ENCODE measurements around the gene NDOR1.

NDOR1 gene

GRCh38 chr9:137194388-137194787 is 11.1 kb upstream of the NDOR1 start:
- intact Hi-C loops (cut with DNase I): no loop called here
- peak; percentile 82 to 99 (median 93) for DNase-seq

- DNase-seq: peak in 1 of 10 donors; percentile 83
Observed at GRCh38 chr9:137194909-137195308, 10.6 kb upstream of the NDOR1 start.

GRCh38 chr9:137195525-137196220 is 9.8 kb upstream of the NDOR1 start:
- peak in 1 of 10 donors; percentile 86 for DNase-seq
- intact Hi-C loops (cut with DNase I): no loop called here

More at GRCh38 chr9:137194909-137195308, 10.6 kb upstream of the NDOR1 start:
- intact Hi-C loops (cut with DNase I): no loop called here

- intact Hi-C loops (cut with DNase I): no loop called here
- DNase-seq: peak in 1 of 10 donors; percentile 83
Observed at GRCh38 chr9:137198051-137198901, 7.2 kb upstream of the NDOR1 start.

- peak in 1 of 10 donors; percentile 84 for DNase-seq
Observed at GRCh38 chr9:137198902-137199283, 6.6 kb upstream of the NDOR1 start.

GRCh38 chr9:137199411-137200121 is 5.9 kb upstream of the NDOR1 start:
- DNase-seq: peak in 1 of 10 donors; percentile 81
- intact Hi-C loops (cut with DNase I): no loop called here

More at GRCh38 chr9:137198902-137199283, 6.6 kb upstream of the NDOR1 start:
- intact Hi-C loops (cut with DNase I): no loop called here

- intact Hi-C loops (cut with DNase I): no loop called here
- DNase-seq: peak; percentile 98 to 100 (median 100)
Observed at GRCh38 chr9:137200311-137201204, 4.9 kb upstream of the NDOR1 start, which contains the start of gene TPRN. Gene TPRN (minus strand): TSS chr9:137200741. CDS start chr9:137200711, 30 bp downstream.

GRCh38 chr9:137201205-137201868 is 4.2 kb upstream of the NDOR1 start:
- intact Hi-C loops (cut with DNase I): no loop called here
- no peak for DNase-seq

GRCh38 chr9:137202966-137203365 is 2.5 kb upstream of the NDOR1 start:
- intact Hi-C loops (cut with DNase I): no loop called here
- no peak for DNase-seq

GRCh38 chr9:137204731-137205125 is 772 bp upstream of the NDOR1 start:
- intact Hi-C loops (cut with DNase I): loop anchor here (1.0 kb wide), 1 partner anchor 16 kb away; the partner anchor contains the start of genes ANAPC2 and SSNA1
- no peak for DNase-seq

GRCh38 chr9:137206602-137207001 is 1.1 kb downstream of the NDOR1 start:
- DNase-seq: no peak
- intact Hi-C loops (cut with DNase I): no loop called here

- DNase-seq: no peak
- intact Hi-C loops (cut with DNase I): no loop called here
Observed at GRCh38 chr9:137211532-137211931, 6.0 kb downstream of the NDOR1 start.

GRCh38 chr9:137212520-137212919 is 7.0 kb downstream of the NDOR1 start:
- no peak for DNase-seq
- intact Hi-C loops (cut with DNase I): no loop called here

GRCh38 chr9:137213160-137214060 is 7.9 kb downstream of the NDOR1 start:
- DNase-seq: peak in 1 of 10 donors; percentile 15
- intact Hi-C loops (cut with DNase I): no loop called here

- DNase-seq: no peak
- intact Hi-C loops (cut with DNase I): no loop called here
Observed at GRCh38 chr9:137214620-137215019, 9.1 kb downstream of the NDOR1 start.

GRCh38 chr9:137215196-137215986 is 9.9 kb downstream of the NDOR1 start:
- intact Hi-C loops (cut with DNase I): no loop called here
- DNase-seq: no peak

- DNase-seq: no peak
- intact Hi-C loops (cut with DNase I): no loop called here
Observed at GRCh38 chr9:137216188-137216965, 10.9 kb downstream of the NDOR1 start.
